GM13977 (cell line): ENCODE data around the gene GPR183.

Experiments used
- DNase-seq: peaks from one replicate; pipeline ENCODE4 v3.0.0; 2012; ENCODE audit warnings: low spot score
- CTCF ChIP-seq: IDR thresholded peaks from 2 replicates; pipeline ENCODE4 v1.5.1; 2012; ENCODE audit warnings: mild to moderate bottlenecking, control low read depth; ENCODE audit not compliant: insufficient read depth; ENCODE audit errors: extremely low read depth, missing control alignments
- in situ Hi-C: fragments of 300-500 bp; cut with MboI; formaldehyde crosslinking; loops from one replicate; pipeline ENCODE4 v1.12.0; 2022; ENCODE audit warnings: low sequenced_read_pairs, low pct_unique_long_range_greater_than_20kb, mixed read lengths, inconsistent platforms; ENCODE audit not compliant: unreplicated experiment

GPR183 gene

DNA sequence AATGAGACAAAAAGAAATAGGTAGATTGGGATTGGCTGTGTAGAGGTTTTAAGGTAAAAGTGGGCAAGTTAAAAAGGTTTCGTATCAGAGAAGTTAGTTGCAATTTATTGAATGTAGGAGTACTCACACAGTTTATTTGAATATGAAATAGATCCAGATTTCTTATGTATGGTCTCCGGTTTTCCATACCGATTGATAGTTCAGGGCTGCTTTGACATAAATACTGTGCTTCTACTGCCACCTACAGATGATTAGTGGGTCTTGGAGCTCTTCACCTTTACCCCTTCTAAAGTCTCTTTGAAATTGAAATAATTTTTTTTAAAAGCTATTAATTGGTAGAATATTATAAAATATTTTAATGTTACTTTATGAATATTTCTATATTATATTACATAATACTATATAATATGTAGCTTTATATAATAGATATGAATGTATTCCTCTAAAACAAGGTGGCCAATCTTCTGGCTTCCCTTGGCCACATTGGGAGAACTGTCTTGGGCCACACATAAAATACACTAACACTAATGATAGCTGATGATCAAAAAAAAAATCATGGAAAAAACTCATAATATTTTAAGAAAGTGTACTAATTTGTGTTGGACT lies 41.3 kb downstream of the GPR183 start:
- in situ Hi-C loops = loop anchor here (25.0 kb wide), 1 partner anchor 404 kb away; no protein-coding TSS in a partner anchor

GRCh38 chr13:99265162-99265800 lies 41.9 kb downstream of the GPR183 start:
- no peak for DNase-seq
- in situ Hi-C loops = loop anchor here (25.0 kb wide), 1 partner anchor 403 kb away; no protein-coding TSS in a partner anchor
- no peak for TF ChIP-seq CTCF

More for the DNA sequence above, 41.3 kb downstream of the GPR183 start:
- DNase-seq = peak; percentile 24
- TF ChIP-seq CTCF = peak; percentile 60

DNA sequence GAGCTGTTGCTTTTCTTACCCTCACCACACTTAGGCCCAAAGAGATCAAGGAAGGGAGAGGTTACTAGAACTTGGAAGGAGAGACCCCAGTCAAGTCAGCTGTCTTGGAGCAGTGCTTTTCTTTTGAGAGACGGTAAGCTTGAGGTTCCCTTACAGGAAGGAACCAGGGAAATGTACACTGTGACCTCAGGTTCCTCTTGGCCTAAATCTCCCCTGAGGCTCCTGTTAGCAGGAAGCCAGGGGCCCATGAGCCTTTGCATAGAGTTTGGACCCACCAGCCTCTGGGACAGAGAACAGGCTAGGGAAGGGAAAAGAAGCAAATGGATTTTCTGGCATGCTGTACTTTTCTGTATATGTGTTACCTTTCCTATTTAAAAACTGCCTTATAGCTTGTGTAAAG lies 43.1 kb downstream of the GPR183 start:
- in situ Hi-C loops = loop anchor here (5.0 to 25.0 kb wide), 2 partner anchors 87 to 402 kb away; no protein-coding TSS in a partner anchor
- TF ChIP-seq CTCF = no peak
- DNase-seq = no peak

GRCh38 chr13:99263126-99263785 lies 43.9 kb downstream of the GPR183 start:
- no peak for TF ChIP-seq CTCF
- in situ Hi-C loops = loop anchor here (5.0 to 25.0 kb wide), 2 partner anchors 86 to 401 kb away; no protein-coding TSS in a partner anchor
- DNase-seq = no peak

- in situ Hi-C loops = loop anchor here (5.0 to 25.0 kb wide), 2 partner anchors 84 to 399 kb away; no protein-coding TSS in a partner anchor
- TF ChIP-seq CTCF = no peak
- no peak for DNase-seq
Measured at GRCh38 chr13:99261059-99261458, 46.1 kb downstream of the GPR183 start.

DNA sequence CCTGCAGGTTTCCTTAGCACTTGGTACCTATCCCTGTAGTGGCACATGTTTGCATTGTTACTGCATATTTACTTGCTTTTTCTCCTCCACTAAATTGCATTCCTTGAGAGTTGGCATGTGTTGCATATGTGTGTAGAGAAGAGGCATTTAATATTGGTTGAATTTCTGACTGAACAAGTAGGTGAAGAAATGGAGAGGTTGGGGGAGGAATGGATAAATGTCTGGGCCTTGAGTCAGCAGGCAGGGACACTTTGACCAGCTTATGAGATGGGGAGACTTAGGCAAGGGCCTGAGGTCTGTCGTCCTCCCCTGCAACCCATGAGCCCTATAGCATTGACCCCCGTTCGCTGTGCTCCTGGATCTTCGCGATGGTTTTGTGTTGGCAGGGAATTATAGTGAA lies 47.0 kb downstream of the GPR183 start:
- no peak for DNase-seq
- in situ Hi-C loops = loop anchor here (5.0 to 25.0 kb wide), 2 partner anchors 83 to 398 kb away; no protein-coding TSS in a partner anchor
- no peak for TF ChIP-seq CTCF
